GM10266 (cell line): Measurements from ENCODE around the gene ZBTB6.

Experiments used
- DNase-seq: peaks from one replicate; pipeline ENCODE4 v3.0.0; 2012; ENCODE audit errors: extremely low spot score
- TF ChIP-seq, protein P1 (sequence below): IDR thresholded peaks from 2 replicates; pipeline ENCODE4 v1.5.1; 2012; ENCODE audit warnings: mild to moderate bottlenecking, low read depth; ENCODE audit not compliant: control insufficient read depth, insufficient read depth; ENCODE audit errors: missing control alignments

Gene ZBTB6, protein sequence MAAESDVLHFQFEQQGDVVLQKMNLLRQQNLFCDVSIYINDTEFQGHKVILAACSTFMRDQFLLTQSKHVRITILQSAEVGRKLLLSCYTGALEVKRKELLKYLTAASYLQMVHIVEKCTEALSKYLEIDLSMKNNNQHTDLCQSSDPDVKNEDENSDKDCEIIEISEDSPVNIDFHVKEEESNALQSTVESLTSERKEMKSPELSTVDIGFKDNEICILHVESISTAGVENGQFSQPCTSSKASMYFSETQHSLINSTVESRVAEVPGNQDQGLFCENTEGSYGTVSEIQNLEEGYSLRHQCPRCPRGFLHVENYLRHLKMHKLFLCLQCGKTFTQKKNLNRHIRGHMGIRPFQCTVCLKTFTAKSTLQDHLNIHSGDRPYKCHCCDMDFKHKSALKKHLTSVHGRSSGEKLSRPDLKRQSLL

GRCh38 chr9:122912964-122913673 is at the start of gene ZBTB6:
Gene ZBTB6 (minus strand): TSS chr9:122913323. CDS start chr9:122912072, 1,251 bp downstream.
- DNase-seq: peak; percentile 72

DNA sequence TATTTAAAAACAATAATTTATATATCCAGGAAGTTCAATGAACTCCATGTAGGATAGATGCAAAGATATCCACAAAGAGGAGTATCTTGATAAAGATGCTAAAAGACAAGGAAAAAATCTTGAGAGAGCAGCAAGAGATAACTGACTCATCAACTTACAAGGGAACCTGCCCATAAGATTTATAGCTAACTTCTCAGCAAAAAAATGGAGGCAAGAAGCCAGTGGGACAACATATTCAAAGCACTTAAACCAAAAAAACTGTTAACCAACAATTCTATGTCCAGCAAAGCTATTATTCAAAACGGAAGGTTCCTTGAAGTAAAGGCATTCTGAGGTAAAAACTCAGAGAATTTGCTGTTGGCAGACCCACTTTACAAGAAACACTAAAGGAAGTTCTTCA is 48.0 kb upstream of the ZBTB6 start:
- DNase-seq: no peak
- TF ChIP-seq, protein P1, sequence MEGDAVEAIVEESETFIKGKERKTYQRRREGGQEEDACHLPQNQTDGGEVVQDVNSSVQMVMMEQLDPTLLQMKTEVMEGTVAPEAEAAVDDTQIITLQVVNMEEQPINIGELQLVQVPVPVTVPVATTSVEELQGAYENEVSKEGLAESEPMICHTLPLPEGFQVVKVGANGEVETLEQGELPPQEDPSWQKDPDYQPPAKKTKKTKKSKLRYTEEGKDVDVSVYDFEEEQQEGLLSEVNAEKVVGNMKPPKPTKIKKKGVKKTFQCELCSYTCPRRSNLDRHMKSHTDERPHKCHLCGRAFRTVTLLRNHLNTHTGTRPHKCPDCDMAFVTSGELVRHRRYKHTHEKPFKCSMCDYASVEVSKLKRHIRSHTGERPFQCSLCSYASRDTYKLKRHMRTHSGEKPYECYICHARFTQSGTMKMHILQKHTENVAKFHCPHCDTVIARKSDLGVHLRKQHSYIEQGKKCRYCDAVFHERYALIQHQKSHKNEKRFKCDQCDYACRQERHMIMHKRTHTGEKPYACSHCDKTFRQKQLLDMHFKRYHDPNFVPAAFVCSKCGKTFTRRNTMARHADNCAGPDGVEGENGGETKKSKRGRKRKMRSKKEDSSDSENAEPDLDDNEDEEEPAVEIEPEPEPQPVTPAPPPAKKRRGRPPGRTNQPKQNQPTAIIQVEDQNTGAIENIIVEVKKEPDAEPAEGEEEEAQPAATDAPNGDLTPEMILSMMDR: no peak

More at GRCh38 chr9:122912964-122913673, at the start of gene ZBTB6:
- TF ChIP-seq, protein P1: no peak

GRCh38 chr9:122955961-122956360 is 42.8 kb upstream of the ZBTB6 start:
- no peak for DNase-seq
- TF ChIP-seq, protein P1: no peak

DNA sequence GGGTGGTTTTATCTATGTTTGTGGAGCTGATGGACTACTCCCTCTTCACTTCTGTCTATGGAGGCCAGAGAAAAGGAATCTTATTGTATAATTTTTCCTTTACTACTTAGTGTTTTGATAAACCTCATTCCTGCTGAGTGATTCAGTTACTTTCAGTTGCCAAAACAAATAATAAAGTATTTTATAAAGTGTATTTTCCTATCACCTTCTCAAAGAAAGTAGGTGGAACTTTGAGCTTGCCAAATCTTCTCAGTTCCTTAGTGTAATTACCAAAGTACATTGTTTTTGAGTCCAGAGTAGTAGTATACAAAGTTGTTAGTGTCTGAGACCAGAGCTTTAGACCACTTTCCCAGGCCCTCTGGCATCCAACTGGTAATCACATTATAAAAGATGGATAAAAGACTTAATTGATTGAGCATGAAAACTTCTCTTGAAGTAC is 41.1 kb upstream of the ZBTB6 start:
- TF ChIP-seq, protein P1: no peak
- no peak for DNase-seq

GRCh38 chr9:122951056-122951455 is 37.9 kb upstream of the ZBTB6 start:
- DNase-seq: no peak
- TF ChIP-seq, protein P1: no peak

DNA sequence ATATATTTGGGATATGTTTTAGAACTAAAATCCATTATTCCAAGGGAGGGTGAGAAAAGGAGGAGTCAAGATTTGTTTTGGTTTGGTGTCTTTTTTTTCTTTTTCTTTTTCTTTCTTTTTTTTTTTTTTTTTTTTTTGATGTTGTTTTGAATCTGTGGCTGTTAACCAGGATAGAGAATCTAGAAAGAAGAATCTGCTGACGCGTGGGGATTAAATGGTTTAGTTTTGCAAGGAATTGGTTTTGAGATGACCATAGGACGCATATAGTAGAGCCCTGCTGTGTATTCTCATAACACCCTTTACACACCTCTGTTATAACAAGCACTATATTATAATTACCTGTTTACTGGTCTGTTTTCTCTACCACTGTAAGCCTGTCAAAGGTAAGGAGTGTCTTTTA is 37.1 kb upstream of the ZBTB6 start:
- DNase-seq: no peak
- TF ChIP-seq, protein P1: no peak

- TF ChIP-seq, protein P1: no peak
- DNase-seq: no peak
Observed at GRCh38 chr9:122949696-122950095, 36.6 kb upstream of the ZBTB6 start.
